ENCODE data around the gene PPP1R13B.

DNA sequence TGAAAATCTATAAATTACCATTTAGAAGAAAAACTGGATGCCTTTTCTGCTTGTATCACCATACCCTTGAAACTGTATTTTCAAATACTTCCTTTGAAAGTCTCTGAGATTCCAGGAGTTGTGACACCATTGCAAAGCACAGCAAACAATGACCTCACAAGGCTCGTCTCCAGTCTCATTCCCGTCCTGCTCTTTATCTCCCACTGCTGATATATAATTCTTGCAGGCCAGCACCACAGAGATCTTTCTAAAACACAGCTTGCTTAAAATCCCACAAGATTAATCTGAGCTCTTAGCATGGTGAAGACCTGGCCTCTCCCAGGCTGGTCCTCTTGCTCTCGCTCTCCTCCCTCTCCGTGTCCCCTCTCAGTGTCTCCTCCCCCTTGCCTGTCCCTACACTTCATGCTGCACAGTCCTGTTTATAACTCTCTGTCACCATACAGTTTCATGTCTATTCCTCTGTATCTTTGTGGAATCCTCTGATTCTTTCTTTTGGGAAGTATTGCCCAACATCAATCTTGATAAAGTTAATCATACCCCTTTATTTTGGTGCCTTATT is 80.0 kb downstream of the PPP1R13B start:
- TF ChIP-seq POLR2A (IDR thresholded peaks at IDR 0.05): no peak
- TF ChIP-seq, protein P1, sequence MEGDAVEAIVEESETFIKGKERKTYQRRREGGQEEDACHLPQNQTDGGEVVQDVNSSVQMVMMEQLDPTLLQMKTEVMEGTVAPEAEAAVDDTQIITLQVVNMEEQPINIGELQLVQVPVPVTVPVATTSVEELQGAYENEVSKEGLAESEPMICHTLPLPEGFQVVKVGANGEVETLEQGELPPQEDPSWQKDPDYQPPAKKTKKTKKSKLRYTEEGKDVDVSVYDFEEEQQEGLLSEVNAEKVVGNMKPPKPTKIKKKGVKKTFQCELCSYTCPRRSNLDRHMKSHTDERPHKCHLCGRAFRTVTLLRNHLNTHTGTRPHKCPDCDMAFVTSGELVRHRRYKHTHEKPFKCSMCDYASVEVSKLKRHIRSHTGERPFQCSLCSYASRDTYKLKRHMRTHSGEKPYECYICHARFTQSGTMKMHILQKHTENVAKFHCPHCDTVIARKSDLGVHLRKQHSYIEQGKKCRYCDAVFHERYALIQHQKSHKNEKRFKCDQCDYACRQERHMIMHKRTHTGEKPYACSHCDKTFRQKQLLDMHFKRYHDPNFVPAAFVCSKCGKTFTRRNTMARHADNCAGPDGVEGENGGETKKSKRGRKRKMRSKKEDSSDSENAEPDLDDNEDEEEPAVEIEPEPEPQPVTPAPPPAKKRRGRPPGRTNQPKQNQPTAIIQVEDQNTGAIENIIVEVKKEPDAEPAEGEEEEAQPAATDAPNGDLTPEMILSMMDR (IDR thresholded peaks at IDR 0.05): no peak
- TF ChIP-seq POLR2AphosphoS5 (IDR thresholded peaks at IDR 0.05): no peak
- TF ChIP-seq EP300 (IDR thresholded peaks at IDR 0.05): no peak
